ENCODE results near the gene SRPK2. TPM values are rescaled to one million over a fixed set of nuclear protein-coding genes. Genes with fewer than 3 reads are reported as not detected.

Gene SRPK2
- total and polyA plus RNA-seq, 2 of the 8 experiments (the other 6 are each of a cell fraction or from before 2014, with no cell fraction given), result 10.0 to 47.1 TPM

DNA sequence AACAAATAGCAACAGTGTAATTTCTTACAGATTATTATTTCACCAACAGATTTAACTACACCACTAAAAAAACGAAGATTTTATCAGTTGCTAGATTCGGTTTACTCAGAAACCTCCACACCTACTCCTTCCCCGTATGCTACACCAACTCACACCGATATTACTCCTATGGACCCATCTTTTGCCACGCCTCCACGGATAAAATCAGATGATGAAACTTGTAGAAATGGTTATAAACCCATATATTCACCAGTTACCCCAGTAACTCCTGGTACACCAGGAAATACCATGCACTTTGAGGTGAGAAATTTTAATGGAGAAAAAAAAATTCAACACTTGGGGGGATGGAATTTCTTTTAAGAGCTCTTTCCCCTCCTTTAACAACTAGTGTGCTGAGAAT lies 282.2 kb downstream of the SRPK2 start:
- Histone ChIP-seq H3K4me2 (ENCODE audit: insufficient read depth in 1 of 2, low read depth in 2 of 2, low read length in 2 of 2) (no peak overlapping the region), H3K4me3 (ENCODE audit: extremely low read depth in 1 of 4, insufficient read depth in 2 of 4, low read depth in 3 of 4, low read length in 4 of 4) (no peak overlapping the region), H3K79me2 (ENCODE audit: control insufficient read depth in 1 of 2, insufficient read depth in 2 of 2, low read length in 2 of 2) (no peaks in the 10 kb centered on the region), H4K91ac (replicated peaks; ENCODE audit: insufficient read length, low read length) (no peak overlapping the region), H4K8ac (ENCODE audit: extremely low read depth, insufficient read depth, low read length) (no peak overlapping the region), H4K5ac (ENCODE audit: insufficient read length, low read depth, low read length) (no peak overlapping the region), H3K18ac (ENCODE audit: extremely low read depth, low read length) (no peak overlapping the region), H4K20me1 (replicated peaks in 1 of 2; ENCODE audit: control insufficient read depth in 1 of 2, insufficient read depth in 2 of 2, low read length in 2 of 2) (no peaks in the 10 kb centered on the region), H3K4me1 (replicated peaks in 1 of 4; ENCODE audit: control insufficient read depth in 3 of 4, insufficient read depth in 4 of 4, low read length in 3 of 4) (no peaks in the 10 kb centered on the region; a peak in 1 of 7 replicates), H2AK5ac (ENCODE audit: low read depth, low read length) (no peak overlapping the region), H2AFZ (ENCODE audit: low read length) (no peak overlapping the region), H3K9me3 (ENCODE audit: insufficient read depth in 2 of 2, low read depth in 1 of 2, low read length in 1 of 2) (no peaks in the 10 kb centered on the region), H2BK12ac (ENCODE audit: low read depth, low read length) (no peak overlapping the region), H2BK120ac (replicated peaks; ENCODE audit: low read depth, low read length) (no peak overlapping the region), H3K4ac (replicated peaks; ENCODE audit: insufficient read length, low read depth, low read length) (no peak overlapping the region), H2BK15ac (ENCODE audit: low read length) (no peak overlapping the region), H3K23me2 (ENCODE audit: low read depth, low read length) (no peaks in the 10 kb centered on the region), H3K27ac (ENCODE audit: low read depth, low read length) (no peak overlapping the region), H3K56ac (replicated peaks; ENCODE audit: insufficient read length, low read depth, low read length) (no peak overlapping the region), H3K23ac (ENCODE audit: insufficient read length) (no peak overlapping the region), H3K14ac (ENCODE audit: insufficient read length) (no peak overlapping the region), H3K9ac (replicated peaks in 1 of 4; ENCODE audit: extremely low read depth in 1 of 4, low read depth in 3 of 4, low read length in 3 of 4) (no peak overlapping the region), H2BK20ac (ENCODE audit: low read length) (no peak overlapping the region), H3K27me3 (replicated peaks in 1 of 4; ENCODE audit: control insufficient read depth in 3 of 4, extremely low read depth in 1 of 4, insufficient read depth in 3 of 4, low read length in 3 of 4) (no peaks in the 10 kb centered on the region), H2BK5ac (ENCODE audit: low read depth, low read length) (no peak overlapping the region), H3K36me3 (ENCODE audit: control insufficient read depth in 2 of 4, insufficient read depth in 4 of 4, low read length in 3 of 4) (peaks cover 17 to 98% (median 51%) of the 10 kb centered on the region in 4 experiments), H3K79me1 (ENCODE audit: low read depth, low read length) (no peaks in the 10 kb centered on the region)
- WGBS, 2 experiments (ENCODE audit: extremely low coverage in 1 of 2, insufficient coverage in 1 of 2, insufficient read length in 1 of 2, insufficient replicate concordance in 2 of 2, low coverage in 1 of 2, low lambda C conversion rate in 2 of 2, missing lambda C conversion rate in 1 of 2), result 94% methylated on average over 6 of the region's 6 CpGs; no CpG with 5 or more reads in 1 of the 2 experiments
- POLR2A ChIA-PET (ENCODE audit: partially characterized antibody), result no interaction called here
- FAIRE-seq (no peak), DNase-seq (ENCODE audit: low read depth in 1 of 2, low spot score in 2 of 2) (no peak)
- CTCF ChIA-PET (ENCODE audit: partially characterized antibody), result interaction anchor here (0.8 kb wide), 1 partner anchor 261 kb away, joined by 3 read pairs; no protein-coding TSS in a partner anchor
- TF ChIP-seq HDAC2 (IDR thresholded peaks at IDR 0.05; ENCODE audit: borderline replicate concordance in 1 of 2, low read depth in 2 of 2, low read length in 2 of 2), result no peak
- no peak for TF ChIP-seq EGR1 (IDR thresholded peaks at IDR 0.05; ENCODE audit: borderline replicate concordance, low read depth, low read length)
- TF ChIP-seq, protein P1, sequence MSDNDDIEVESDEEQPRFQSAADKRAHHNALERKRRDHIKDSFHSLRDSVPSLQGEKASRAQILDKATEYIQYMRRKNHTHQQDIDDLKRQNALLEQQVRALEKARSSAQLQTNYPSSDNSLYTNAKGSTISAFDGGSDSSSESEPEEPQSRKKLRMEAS (IDR thresholded peaks at IDR 0.05), result no peak
- no peak for TF ChIP-seq TBP (IDR thresholded peaks at IDR 0.05; ENCODE audit: low read depth, low read length)
